Tibial artery (tissue), 4 donors: ENCODE results near the gene RALA.

ENCODE experiments used
- DNase-seq, 2 donors: peaks; one replicate each; pipeline ENCODE4 v3.0.0-alpha.2; 2019
- H3K27ac ChIP-seq, 2 donors: fragments of 200-600 bp; sonication (generic) in 1 of 2; 1 replicate in 1 of 2; 2 replicates in 1 of 2; pipeline ENCODE4 v1.5.1; 2018 to 2019; ENCODE audit warnings: mild to moderate bottlenecking in 1 of 2
- H3K27me3 ChIP-seq, 2 donors: fragments of 200-600 bp; sonication (generic) in 1 of 2; one replicate each; pipeline versions ENCODE4 v1.5.1 to v1.6.0; 2016 to 2019
- H3K36me3 ChIP-seq, 3 donors: fragments of 200-600 bp; sonication (generic) in 2 of 3; one replicate each; pipeline ENCODE4 v1.5.1; 2016 to 2019; ENCODE audit warnings: mild to moderate bottlenecking in 2 of 3
- H3K4me1 ChIP-seq, 4 donors: fragments of 200-600 bp; sonication (generic) in 2 of 4; 1 replicate in 3 of 4; 2 replicates in 1 of 4; pipeline ENCODE4 v1.5.1; 2016 to 2019
- H3K4me3 ChIP-seq, 2 donors: fragments of 200-600 bp; sonication (generic) in 1 of 2; 1 replicate in 1 of 2; 2 replicates in 1 of 2; pipeline ENCODE4 v1.5.1; 2018 to 2019; ENCODE audit warnings: mild to moderate bottlenecking in 2 of 2
- H3K9me3 ChIP-seq, 3 donors: fragments of 200-600 bp; sonication (generic) in 1 of 3; one replicate each; pipeline ENCODE4 v1.5.1; 2016 to 2019
- intact Hi-C: fragments of 100-400 bp; cut with DNase I; formaldehyde crosslinking; loops from one replicate; pipeline ENCODE4 v1.15.0; 2023; ENCODE audit warnings: low total_unique reads
- TF ChIP-seq, protein P1 (sequence below), 2 experiments: fragments of 200-600 bp in 1 of 2; fragments of 450-650 bp in 1 of 2; IDR thresholded peaks; one replicate each; pipeline ENCODE4 v1.5.1; 2017 to 2019; ENCODE audit warnings: antibody characterized with exemption in 2 of 2, mild to moderate bottlenecking in 1 of 2, moderate library complexity in 1 of 2

The RALA gene

DNA sequence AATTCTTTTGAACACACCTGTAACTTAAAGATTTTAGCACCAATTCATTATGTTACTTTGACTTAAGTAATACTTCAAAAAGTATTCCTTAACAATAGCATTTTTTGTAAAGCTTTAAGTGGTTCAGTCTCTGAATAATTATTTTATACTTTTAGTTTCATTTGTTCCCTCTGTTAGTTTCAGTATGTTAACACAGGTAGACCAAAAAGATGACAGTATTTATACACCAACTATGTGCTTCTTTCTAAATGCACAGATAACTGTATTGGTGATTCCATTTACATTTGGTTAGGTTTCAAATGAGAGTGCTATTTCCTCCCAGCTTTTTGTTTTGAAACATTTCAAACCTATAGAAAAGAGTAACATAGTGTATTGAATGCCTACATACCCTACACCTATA is 14.0 kb downstream of the RALA start:
- no peaks in the 10 kb centered on the region for H3K27me3 ChIP-seq
- no peaks in the 10 kb centered on the region for H3K36me3 ChIP-seq
- no peaks in the 10 kb centered on the region for H3K9me3 ChIP-seq
- TF ChIP-seq, protein P1, sequence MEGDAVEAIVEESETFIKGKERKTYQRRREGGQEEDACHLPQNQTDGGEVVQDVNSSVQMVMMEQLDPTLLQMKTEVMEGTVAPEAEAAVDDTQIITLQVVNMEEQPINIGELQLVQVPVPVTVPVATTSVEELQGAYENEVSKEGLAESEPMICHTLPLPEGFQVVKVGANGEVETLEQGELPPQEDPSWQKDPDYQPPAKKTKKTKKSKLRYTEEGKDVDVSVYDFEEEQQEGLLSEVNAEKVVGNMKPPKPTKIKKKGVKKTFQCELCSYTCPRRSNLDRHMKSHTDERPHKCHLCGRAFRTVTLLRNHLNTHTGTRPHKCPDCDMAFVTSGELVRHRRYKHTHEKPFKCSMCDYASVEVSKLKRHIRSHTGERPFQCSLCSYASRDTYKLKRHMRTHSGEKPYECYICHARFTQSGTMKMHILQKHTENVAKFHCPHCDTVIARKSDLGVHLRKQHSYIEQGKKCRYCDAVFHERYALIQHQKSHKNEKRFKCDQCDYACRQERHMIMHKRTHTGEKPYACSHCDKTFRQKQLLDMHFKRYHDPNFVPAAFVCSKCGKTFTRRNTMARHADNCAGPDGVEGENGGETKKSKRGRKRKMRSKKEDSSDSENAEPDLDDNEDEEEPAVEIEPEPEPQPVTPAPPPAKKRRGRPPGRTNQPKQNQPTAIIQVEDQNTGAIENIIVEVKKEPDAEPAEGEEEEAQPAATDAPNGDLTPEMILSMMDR (IDR thresholded peaks at IDR 0.05), result no peak
- H3K4me1 ChIP-seq, result peaks cover 0 to 5% (median 0%) of the 10 kb centered on the region in 4 donors
- no peak overlapping the region for H3K27ac ChIP-seq
- no peak for DNase-seq
- H3K4me3 ChIP-seq, result no peak overlapping the region
- intact Hi-C loops, result no loop called here

DNA sequence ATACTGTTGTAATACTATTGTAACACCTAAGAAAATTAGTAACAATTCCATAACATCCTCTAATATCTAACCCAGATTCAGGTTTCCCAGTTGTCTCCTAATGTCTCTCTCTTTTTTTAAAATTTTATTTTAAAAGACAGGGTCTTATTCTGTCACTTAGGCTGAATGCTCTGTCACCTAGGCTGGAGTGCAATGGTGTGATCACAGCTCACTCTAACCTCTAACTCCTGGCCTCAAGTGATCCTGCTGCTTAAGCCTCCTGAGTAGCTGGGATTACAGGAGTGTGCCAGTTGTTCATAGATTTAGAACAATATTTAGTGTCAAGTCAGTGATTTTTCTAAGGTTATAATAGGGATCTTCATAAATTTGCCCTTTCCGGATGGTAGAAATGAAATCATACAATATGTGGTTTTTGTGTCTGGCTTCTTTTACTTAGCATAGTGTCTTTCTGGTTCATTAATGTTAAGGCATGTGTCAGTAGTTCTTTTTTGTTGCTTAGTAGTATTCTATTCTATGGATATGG is 14.7 kb downstream of the RALA start:
- TF ChIP-seq, protein P1 (IDR thresholded peaks at IDR 0.05), result no peak
- Histone ChIP-seq H3K9me3 (no peaks in the 10 kb centered on the region), H3K4me3 (no peak overlapping the region), H3K27ac (no peak overlapping the region), H3K4me1 (peaks cover 0 to 5% (median 0%) of the 10 kb centered on the region in 4 donors), H3K36me3 (no peaks in the 10 kb centered on the region), H3K27me3 (no peaks in the 10 kb centered on the region)
- intact Hi-C loops, result no loop called here
- DNase-seq, result no peak

- H3K4me1 ChIP-seq, result peaks cover 0 to 23% (median 0%) of the 10 kb centered on the region in 4 donors
- no peak overlapping the region for H3K4me3 ChIP-seq
- intact Hi-C loops, result no loop called here
- no peaks in the 10 kb centered on the region for H3K9me3 ChIP-seq
- no peak overlapping the region for H3K27ac ChIP-seq
- H3K36me3 ChIP-seq, result no peaks in the 10 kb centered on the region
- TF ChIP-seq, protein P1 (IDR thresholded peaks at IDR 0.05), result no peak
- no peak for DNase-seq
- H3K27me3 ChIP-seq, result no peaks in the 10 kb centered on the region
These were observed 19.5 kb downstream of the RALA start for GRCh38 chr7:39642896-39643295.

GRCh38 chr7:39644170-39644569 is 20.8 kb downstream of the RALA start:
- TF ChIP-seq, protein P1 (IDR thresholded peaks at IDR 0.05), result no peak
- Histone ChIP-seq H3K27me3 (no peaks in the 10 kb centered on the region), H3K36me3 (no peaks in the 10 kb centered on the region), H3K4me3 (no peak overlapping the region), H3K4me1 (peaks cover 0 to 23% (median 0%) of the 10 kb centered on the region in 4 donors), H3K27ac (no peak overlapping the region), H3K9me3 (no peaks in the 10 kb centered on the region)
- intact Hi-C loops, result no loop called here
- DNase-seq, result no peak

DNA sequence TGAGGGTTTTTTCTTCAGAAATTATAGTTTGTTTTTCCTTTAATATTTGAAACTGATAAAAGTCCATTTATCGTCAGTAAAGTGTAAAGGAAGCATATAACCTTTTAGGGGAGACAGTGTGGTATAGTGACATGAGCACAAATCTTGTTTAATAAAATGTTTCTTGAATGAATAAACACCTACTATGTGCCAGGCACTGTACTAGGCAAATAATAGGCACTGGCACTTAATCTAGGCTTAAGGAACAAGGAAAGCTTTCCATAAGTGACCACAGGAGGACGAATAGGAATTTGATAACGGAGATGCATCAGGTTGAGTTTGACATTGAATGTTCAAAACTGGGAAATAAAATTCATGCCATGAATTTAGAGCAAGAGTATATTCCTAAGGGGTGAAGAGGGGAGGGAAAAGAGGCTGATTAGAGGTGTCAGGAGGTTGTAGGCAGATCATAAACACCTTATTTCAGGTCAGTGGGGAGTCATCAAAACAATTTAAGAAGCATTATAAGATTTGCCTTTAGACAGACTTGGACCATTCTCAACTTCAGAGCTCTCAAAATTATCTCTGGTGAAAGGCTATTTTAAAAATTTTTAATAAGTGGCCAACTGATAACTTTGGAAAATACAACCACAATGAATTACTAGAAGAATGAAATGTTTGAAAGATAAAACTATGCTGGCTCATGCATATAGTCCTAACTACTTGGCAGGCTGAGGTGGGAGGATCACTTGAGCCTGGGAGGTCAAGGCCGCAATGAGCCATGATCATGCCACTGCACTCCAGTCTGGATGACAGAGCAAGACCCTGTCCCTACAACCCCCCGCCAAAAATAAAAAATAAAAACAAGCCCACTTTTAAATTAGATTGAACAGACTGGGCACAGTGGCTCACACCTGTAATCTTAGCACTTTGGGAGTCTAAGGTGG is 22.4 kb downstream of the RALA start:
- Histone ChIP-seq H3K9me3 (no peaks in the 10 kb centered on the region), H3K27me3 (no peaks in the 10 kb centered on the region), H3K27ac (no peak overlapping the region), H3K36me3 (no peaks in the 10 kb centered on the region), H3K4me1 (peaks cover 0 to 30% (median 2%) of the 10 kb centered on the region in 4 donors), H3K4me3 (no peak overlapping the region)
- TF ChIP-seq, protein P1 (IDR thresholded peaks at IDR 0.05), result no peak
- intact Hi-C loops, result no loop called here
- DNase-seq, result no peak
